Transverse colon (tissue), 4 donors: ENCODE data around the gene POLK. TPM values are rescaled to one million over a fixed set of nuclear protein-coding genes. Genes with fewer than 3 reads are reported as not detected.

Experiments used
- DNase-seq: peaks from one replicate; pipeline ENCODE4 v3.0.0-alpha.2; 2019
- H3K27ac ChIP-seq, 4 donors: fragments of 200-600 bp; sonication (generic); 2 replicates each; pipeline ENCODE4 v1.5.1; 2016 to 2018; ENCODE audit warnings: inconsistent platforms in 4 of 4
- H3K27me3 ChIP-seq: fragments of 200-600 bp; sonication (generic); 2 replicates; pipeline ENCODE4 v1.5.1; 2017; ENCODE audit warnings: inconsistent platforms
- H3K36me3 ChIP-seq, 4 donors: fragments of 200-600 bp; sonication (generic); 2 replicates each; pipeline ENCODE4 v1.5.1; 2017 to 2019; ENCODE audit warnings: inconsistent platforms in 4 of 4
- H3K4me1 ChIP-seq, 4 donors: fragments of 200-600 bp; sonication (generic); 2 replicates each; pipeline ENCODE4 v1.5.1; 2017 to 2020; ENCODE audit warnings: inconsistent platforms in 4 of 4
- H3K4me3 ChIP-seq, 4 donors: fragments of 200-600 bp; sonication (generic); 1 replicate in 1 of 4; 2 replicates in 3 of 4; pipeline versions ENCODE4 v1.5.1 to v1.6.1; 2017 to 2019; ENCODE audit warnings: inconsistent platforms in 4 of 4
- H3K9me3 ChIP-seq, 2 donors: fragments of 200-600 bp; sonication (generic); 2 replicates each; pipeline ENCODE4 v1.5.1; 2017 to 2019; ENCODE audit warnings: inconsistent platforms in 2 of 2
- CTCF ChIP-seq, 5 experiments: fragments of 200-600 bp in 3 of 5; fragments of 450-650 bp in 2 of 5; sonication (generic) in 3 of 5; IDR thresholded peaks; 1 replicate in 2 of 5; 2 replicates in 3 of 5; pipeline ENCODE4 v1.5.1; 2016 to 2017; ENCODE audit warnings: antibody characterized with exemption in 5 of 5, inconsistent platforms in 3 of 5, mild to moderate bottlenecking in 2 of 5, moderate library complexity in 1 of 5
- EP300 ChIP-seq: sonication (generic); formaldehyde crosslinking; IDR thresholded peaks from one replicate; pipeline ENCODE4 v1.6.1; 2017; ENCODE audit warnings: antibody characterized with exemption, low read depth
- POLR2A ChIP-seq: fragments of 450-650 bp; IDR thresholded peaks from one replicate; pipeline ENCODE4 v1.6.1; 2016; ENCODE audit warnings: antibody characterized with exemption, mild to moderate bottlenecking, moderate library complexity
- POLR2AphosphoS5 ChIP-seq, 3 donors: sonication (generic); formaldehyde crosslinking; IDR thresholded peaks; one replicate each; pipeline ENCODE4 v1.6.1; 2016; ENCODE audit warnings: antibody characterized with exemption in 3 of 3
- WGBS, 2 donors: methylation state at CpG; one replicate each; pipeline ENCODE4 v1.1.5; 2018; ENCODE audit warnings: low coverage in 1 of 2; 5-methylcytosine and 5-hydroxymethylcytosine counted together
- in situ Hi-C, 4 donors: fragments of 200-750 bp; cut with MboI; loops; one replicate each; pipeline versions ENCODE4 v1.15.0 to v1.15.1; 2017; ENCODE audit warnings: low sequenced_read_pairs in 3 of 4, low pct_ligation_motif_present in 1 of 4, low pct_unique_long_range_greater_than_20kb in 1 of 4
- intact Hi-C: fragments of 100-400 bp; cut with DNase I; formaldehyde crosslinking; loops from one replicate; pipeline ENCODE4 v1.15.1; 2023; ENCODE audit warnings: low total_unique reads
- total RNA-seq, 4 donors: library from RNA; depleted of rRNA; stranded (reverse); fragments of >200 nt; gene quantifications; one replicate each; pipeline ENCODE4 v1.1.0, GENCODE V29; 2016

POLK gene
- total RNA-seq, 4 donors from 2014 or later = 5.4 to 30.2 (median 18.5) TPM

GRCh38 chr5:75507841-75508240 lies 3.9 kb upstream of the POLK start:
- H3K4me1 ChIP-seq = peaks cover 5 to 37% (median 16%) of the 10 kb centered on the region in 4 donors
- in situ Hi-C loops (loop anchor here in 1 of 4 donors (25.0 kb wide), 2 partner anchors 271 to 1946 kb away; partner anchors contain the start of genes ANKRA2, ANKRD31 and UTP15), intact Hi-C loops (no loop called here)
- DNase-seq = no peak
- no peaks in the 10 kb centered on the region for H3K36me3 ChIP-seq
- no peaks in the 10 kb centered on the region for H3K27me3 ChIP-seq
- H3K27ac ChIP-seq = no peak overlapping the region
- TF ChIP-seq POLR2AphosphoS5 (IDR thresholded peaks at IDR 0.05) (no peak), EP300 (no peak), CTCF (IDR thresholded peaks at IDR 0.05) (no peak), POLR2A (no peak)
- H3K9me3 ChIP-seq = no peaks in the 10 kb centered on the region
- H3K4me3 ChIP-seq = no peak overlapping the region
- WGBS, 2 donors = 100% methylated on average over 1 of the region's 1 CpG

GRCh38 chr5:75509546-75509945 lies 2.1 kb upstream of the POLK start:
- H3K36me3 ChIP-seq = no peaks in the 10 kb centered on the region
- H3K27ac ChIP-seq = peak overlapping the region in 2 of 4 donors; percentile 90 to 94
- in situ Hi-C loops = loop anchor here in 1 of 4 donors (25.0 kb wide), 2 partner anchors 272 to 1947 kb away; partner anchors contain the start of genes ANKRA2, ANKRD31 and UTP15
- intact Hi-C loops = no loop called here
- H3K9me3 ChIP-seq = no peaks in the 10 kb centered on the region
- no peak for DNase-seq
- TF ChIP-seq POLR2AphosphoS5 (IDR thresholded peaks at IDR 0.05) = no peak
- no peak for TF ChIP-seq CTCF (IDR thresholded peaks at IDR 0.05)
- peak overlapping the region in 2 of 4 donors; percentile 80 to 82 for H3K4me3 ChIP-seq
- 71 to 76% methylated on average over 4 of the region's 4 CpGs for WGBS, 2 donors
- H3K27me3 ChIP-seq = no peaks in the 10 kb centered on the region
- peaks cover 12 to 51% (median 18%) of the 10 kb centered on the region in 4 donors for H3K4me1 ChIP-seq

GRCh38 chr5:75509956-75510355 lies 1.7 kb upstream of the POLK start:
- TF ChIP-seq EP300 = no peak
- peak in 1 of 3 donors; percentile 10 for TF ChIP-seq POLR2AphosphoS5 (IDR thresholded peaks at IDR 0.05)
- no peaks in the 10 kb centered on the region for H3K36me3 ChIP-seq
- 0% methylated on average over 1 of the region's 1 CpG for WGBS, 2 donors
- peak overlapping the region; percentile 7 to 82 (median 72) for H3K4me3 ChIP-seq
- peak overlapping the region; percentile 90 to 94 (median 94) for H3K27ac ChIP-seq
- H3K4me1 ChIP-seq = peaks cover 12 to 51% (median 18%) of the 10 kb centered on the region in 4 donors
- no peaks in the 10 kb centered on the region for H3K9me3 ChIP-seq
- no peak for DNase-seq
- H3K27me3 ChIP-seq = no peaks in the 10 kb centered on the region
- in situ Hi-C loops = loop anchor here in 1 of 4 donors (25.0 kb wide), 2 partner anchors 273 to 1948 kb away; partner anchors contain the start of genes ANKRA2, ANKRD31 and UTP15
- intact Hi-C loops = no loop called here

- intact Hi-C loops (no loop called here), in situ Hi-C loops (loop anchor here in 1 of 4 donors (25.0 kb wide), 2 partner anchors 273 to 1948 kb away; partner anchors contain the start of genes ANKRA2, ANKRD31 and UTP15)
- Histone ChIP-seq H3K4me1 (peaks cover 12 to 51% (median 18%) of the 10 kb centered on the region in 4 donors), H3K27me3 (no peaks in the 10 kb centered on the region), H3K9me3 (no peaks in the 10 kb centered on the region), H3K36me3 (no peaks in the 10 kb centered on the region), H3K27ac (peak overlapping the region; percentile 90 to 94 (median 94)), H3K4me3 (peak overlapping the region; percentile 64 to 82 (median 79))
- 1 to 2% methylated on average over 6 to 15 of the region's 15 CpGs for WGBS, 2 donors
- DNase-seq = peak; percentile 43
- no peak for TF ChIP-seq EP300
- TF ChIP-seq POLR2AphosphoS5 (IDR thresholded peaks at IDR 0.05) = no peak
- TF ChIP-seq CTCF (IDR thresholded peaks at IDR 0.05) = no peak
- TF ChIP-seq POLR2A = no peak
Observed at GRCh38 chr5:75510417-75510835, 1.3 kb upstream of the POLK start.
